Umbilical cord (tissue), 2 donors: ENCODE measurements around the gene FMO3. TPM values are rescaled to one million over a fixed set of nuclear protein-coding genes. Genes with fewer than 3 reads are reported as not detected.

Experiments
- DNase-seq: peaks from one replicate; pipeline ENCODE4 v3.0.0-alpha.2; 2015; ENCODE audit warnings: low spot score
- total RNA-seq: library from RNA; depleted of rRNA; stranded (reverse); fragments of >200 nt; gene quantifications from one replicate; pipeline ENCODE4 v1.2.3, GENCODE V29; 2014; ENCODE audit warnings: low replicate concordance; ENCODE audit not compliant: insufficient read depth

FMO3 gene
- total RNA-seq, result 6.3 TPM

GRCh38 chr1:171090604-171091003 is at the start of gene FMO3:
TSS of gene FMO3 (plus strand) at chr1:171090905. CDS start at chr1:171092659, 1,754 bp downstream.
- no peak for DNase-seq

- DNase-seq, result no peak
Observed at GRCh38 chr1:171048014-171048413, 42.7 kb upstream of the FMO3 start.

DNA sequence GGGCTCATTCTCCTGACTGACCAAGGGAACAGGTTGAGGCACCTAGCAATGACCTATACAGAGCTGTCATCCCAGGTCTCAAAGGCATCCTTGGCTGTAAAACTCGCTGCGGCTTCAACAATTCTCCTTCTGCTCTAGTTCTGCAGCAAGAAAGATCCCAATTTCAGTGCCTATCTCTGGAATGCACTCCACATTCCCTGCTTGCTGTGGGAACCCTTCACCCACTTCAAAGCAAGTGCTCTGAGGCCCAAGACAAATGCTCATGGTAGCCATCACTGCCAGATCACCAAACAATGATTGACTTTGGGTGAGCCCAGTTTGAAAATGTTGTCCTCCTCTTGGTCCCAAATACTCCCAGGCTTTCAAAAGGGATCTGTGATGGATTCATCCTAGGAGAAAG is 37.7 kb upstream of the FMO3 start:
- DNase-seq, result no peak

- DNase-seq, result no peak
Observed at GRCh38 chr1:171055966-171056643, 34.6 kb upstream of the FMO3 start.

- DNase-seq, result no peak
Observed at GRCh38 chr1:171061425-171062143, 29.1 kb upstream of the FMO3 start.

GRCh38 chr1:171062902-171063301 is 27.8 kb upstream of the FMO3 start:
- no peak for DNase-seq

DNA sequence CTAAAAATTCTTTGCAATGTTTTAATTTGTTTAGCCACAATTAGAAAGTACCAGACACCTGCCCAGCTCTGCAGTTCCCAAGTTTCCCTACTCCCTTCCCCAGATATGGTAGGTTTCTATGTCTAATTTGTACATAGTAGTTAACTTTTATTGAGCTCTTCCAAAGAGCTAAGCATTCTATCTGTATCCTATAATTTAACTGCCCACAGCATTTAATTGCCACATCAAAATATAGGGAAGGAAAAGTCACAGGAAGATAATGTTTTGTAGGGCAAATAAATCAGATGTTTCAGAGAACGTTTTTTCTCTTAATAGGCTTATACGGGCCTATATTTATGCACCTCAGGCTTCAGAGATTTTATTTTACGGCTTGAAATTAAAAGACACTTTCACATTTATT is 15.7 kb upstream of the FMO3 start:
- no peak for DNase-seq

GRCh38 chr1:171081314-171081753 is 9.4 kb upstream of the FMO3 start:
- DNase-seq, result peak; percentile 88

- peak; percentile 52 for DNase-seq
Observed at GRCh38 chr1:171081763-171082201, 8.9 kb upstream of the FMO3 start.

DNA sequence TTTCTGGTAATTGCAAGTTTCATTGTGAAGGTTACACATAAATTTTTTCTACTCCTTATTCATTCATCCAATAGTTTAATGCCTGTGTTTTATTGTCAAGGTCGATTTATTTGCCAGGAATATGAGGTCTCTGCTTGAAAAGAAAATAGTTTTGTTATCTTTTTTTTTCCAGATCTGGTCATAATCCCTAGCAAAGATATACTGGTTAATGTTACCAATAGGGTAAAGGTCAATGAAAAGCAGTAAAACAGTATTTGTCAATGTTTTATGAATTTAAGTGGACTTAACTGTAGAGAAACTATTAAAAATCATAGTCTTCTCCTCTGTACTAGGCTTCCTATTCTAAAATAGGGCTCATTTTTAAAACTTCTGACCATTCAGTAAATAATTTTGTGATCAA is 8.1 kb upstream of the FMO3 start:
- DNase-seq, result peak; percentile 24

GRCh38 chr1:171083222-171083621 is 7.5 kb upstream of the FMO3 start:
- no peak for DNase-seq

DNA sequence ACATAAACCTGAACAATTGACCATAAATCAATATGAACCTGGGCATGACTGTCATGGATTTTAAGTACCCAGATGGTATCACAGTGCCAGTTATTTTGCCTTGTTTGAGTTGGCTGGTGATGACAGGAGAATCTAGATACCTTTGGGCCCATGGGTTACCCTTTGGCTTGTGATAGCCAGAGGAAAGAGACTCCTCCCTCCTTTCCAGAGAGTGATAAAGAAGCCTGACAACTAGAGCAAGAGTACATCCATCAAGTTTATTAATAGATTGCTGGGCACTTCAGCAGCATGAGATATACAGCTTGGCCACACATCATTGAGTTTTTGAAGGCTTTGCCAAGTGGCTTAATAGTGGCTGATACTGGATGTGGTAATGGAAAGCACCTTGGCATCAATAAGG is 6.6 kb upstream of the FMO3 start:
- DNase-seq, result no peak

DNA sequence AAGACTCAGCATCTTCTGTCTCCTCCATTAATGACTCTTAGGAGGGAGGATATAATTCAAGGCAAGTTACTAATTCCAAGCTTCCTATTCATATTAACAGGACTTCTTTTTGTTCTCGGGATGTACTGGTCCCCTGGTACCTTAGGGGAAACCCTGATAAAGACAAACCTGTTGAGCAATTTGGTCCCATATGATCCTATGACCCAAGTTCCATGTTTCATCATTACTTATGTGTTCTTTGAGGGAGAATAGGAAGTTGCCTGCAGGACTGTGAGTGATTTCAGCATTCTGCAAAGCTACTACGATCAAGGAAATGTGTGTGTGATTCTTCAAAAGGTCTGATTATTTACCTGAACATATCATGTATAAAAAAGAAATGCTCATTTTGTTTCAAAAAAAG is 5.8 kb upstream of the FMO3 start:
- no peak for DNase-seq

GRCh38 chr1:171087896-171088295 is 2.8 kb upstream of the FMO3 start:
- DNase-seq, result no peak

GRCh38 chr1:171103862-171104261 is 13.2 kb downstream of the FMO3 start:
- DNase-seq, result no peak

GRCh38 chr1:171107262-171107940 is 16.7 kb downstream of the FMO3 start:
- no peak for DNase-seq

DNA sequence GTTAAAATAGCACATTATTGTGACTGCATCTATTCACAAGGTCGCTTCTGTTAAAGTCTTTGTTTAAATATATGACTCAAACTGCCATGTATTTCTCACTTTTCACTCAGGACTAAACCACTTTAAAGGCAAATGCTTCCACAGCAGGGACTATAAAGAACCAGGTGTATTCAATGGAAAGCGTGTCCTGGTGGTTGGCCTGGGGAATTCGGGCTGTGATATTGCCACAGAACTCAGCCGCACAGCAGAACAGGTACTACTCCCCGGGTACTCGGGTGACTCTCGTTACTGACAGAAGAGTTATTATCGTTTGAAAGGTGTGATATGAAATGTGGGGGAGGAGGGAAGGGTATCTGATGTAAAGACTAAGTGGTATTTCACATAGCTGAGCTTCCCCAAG is 17.3 kb downstream of the FMO3 start:
- no peak for DNase-seq

GRCh38 chr1:171109966-171110365 is 19.3 kb downstream of the FMO3 start:
- no peak for DNase-seq

DNA sequence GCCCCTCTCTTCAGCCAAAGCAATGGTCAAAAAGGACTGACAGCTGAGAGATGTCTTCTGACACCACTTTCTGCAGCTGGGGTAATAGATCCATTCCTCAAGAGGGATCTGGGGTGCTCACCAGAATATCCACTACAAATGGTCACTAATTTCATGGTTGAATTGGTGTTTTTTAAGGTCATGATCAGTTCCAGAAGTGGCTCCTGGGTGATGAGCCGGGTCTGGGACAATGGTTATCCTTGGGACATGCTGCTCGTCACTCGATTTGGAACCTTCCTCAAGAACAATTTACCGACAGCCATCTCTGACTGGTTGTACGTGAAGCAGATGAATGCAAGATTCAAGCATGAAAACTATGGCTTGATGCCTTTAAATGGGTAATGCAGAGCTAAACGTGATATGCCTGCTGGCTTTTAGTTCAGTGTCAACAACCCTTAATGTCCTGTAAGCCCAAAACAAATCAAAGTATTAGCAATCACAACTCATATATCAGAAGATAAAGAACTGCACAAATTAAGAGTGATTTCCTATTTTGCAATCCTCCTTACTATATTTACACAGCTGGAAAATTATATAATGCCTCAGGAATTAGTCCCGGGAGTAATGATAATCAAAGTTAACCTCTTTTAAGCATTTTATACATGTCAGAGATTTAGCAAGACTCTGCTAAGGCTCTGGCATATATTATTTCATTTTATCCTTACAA is 20.1 kb downstream of the FMO3 start:
- no peak for DNase-seq

DNA sequence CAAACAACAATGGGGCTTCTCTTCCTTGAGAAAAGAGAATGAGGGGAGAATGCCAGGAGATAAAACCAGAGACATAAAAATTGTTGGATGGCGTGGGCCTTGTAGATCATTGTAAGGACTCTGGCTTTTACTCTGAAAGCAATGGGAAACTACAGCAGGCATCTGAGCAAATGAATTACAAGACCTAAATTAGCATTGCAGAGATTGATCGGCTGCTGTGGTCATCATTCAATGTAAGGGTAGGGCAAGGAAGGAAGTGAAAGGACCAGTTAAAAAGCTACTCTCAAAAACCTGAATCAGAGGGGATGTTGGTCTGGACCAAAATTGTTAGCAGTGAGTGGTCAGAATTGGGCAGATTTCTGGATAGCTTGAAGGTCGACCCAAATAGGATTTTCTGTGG is 21.4 kb downstream of the FMO3 start:
- DNase-seq, result no peak

GRCh38 chr1:171113382-171113781 is 22.7 kb downstream of the FMO3 start:
- no peak for DNase-seq
